COLO668 (cell line): ENCODE measurements around the gene HEMK1.
A peak's percentile ranks its signal among the peaks of the same experiment; 100 is the strongest.

ENCODE experiments used
- DNase-seq: peaks from one replicate; lab custom pipeline; 2025; ENCODE audit not compliant: unreplicated experiment; lab: John Stamatoyannopoulos, UW

The HEMK1 gene

GRCh38 chr3:50612970-50613846 is 43.9 kb downstream of the HEMK1 start:
- DNase-seq = no peak

GRCh38 chr3:50615190-50615589 is 45.9 kb downstream of the HEMK1 start:
- no peak for DNase-seq

DNA sequence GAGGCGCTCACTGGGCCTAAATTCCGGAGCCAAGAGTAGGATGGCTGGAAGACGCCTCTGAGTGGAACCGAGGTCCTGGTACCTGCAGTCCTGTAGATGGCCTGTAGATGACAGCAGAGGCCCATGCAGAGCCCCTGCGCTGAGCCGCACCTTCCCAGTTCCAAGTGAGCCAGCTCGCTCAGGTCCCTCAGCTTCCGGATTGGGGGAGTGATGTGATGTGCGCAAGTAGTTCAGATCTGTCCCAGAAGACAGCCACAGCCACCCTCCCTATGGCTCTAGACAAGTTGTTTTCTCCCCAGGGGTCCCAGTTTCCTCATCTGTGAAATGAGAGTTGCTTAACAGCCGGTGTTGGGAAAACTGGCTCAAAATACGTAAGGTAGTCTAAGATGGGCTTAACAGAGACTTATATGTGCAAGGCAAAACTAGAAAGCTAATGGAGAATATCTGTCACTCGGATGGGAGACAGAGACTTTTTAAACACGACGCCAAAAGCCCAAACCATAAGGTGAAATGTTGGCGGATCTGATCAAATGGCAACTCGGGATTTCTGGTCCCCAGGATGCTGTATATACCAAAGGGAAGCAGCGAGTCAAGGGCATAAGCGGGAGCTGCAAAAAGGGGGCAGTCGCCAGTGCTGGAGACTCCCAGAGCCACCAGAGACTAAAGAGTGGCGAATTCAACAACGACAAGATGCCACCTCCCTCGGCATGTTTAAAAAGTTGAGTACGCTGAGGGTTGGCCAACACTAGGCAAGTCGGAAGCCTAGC is 46.9 kb downstream of the HEMK1 start:
- DNase-seq = peak; percentile 72

DNA sequence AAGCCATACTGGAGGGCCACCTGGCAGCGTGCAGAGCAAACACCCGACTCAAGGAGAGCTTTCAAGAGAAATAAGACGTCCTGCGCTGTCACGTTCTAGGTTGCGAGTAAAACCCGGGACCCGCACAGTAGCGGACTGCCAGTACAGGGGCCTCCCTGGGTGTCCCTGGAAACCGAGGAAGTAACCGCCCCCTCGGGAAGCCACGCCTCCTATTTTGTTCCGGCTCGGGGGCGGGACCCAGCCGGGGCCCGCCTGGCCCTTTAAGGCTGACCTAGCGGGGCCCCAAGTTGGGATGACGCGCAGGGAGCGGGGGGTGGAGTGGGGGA is 47.4 kb downstream of the HEMK1 start:
- DNase-seq = peak; percentile 76

DNA sequence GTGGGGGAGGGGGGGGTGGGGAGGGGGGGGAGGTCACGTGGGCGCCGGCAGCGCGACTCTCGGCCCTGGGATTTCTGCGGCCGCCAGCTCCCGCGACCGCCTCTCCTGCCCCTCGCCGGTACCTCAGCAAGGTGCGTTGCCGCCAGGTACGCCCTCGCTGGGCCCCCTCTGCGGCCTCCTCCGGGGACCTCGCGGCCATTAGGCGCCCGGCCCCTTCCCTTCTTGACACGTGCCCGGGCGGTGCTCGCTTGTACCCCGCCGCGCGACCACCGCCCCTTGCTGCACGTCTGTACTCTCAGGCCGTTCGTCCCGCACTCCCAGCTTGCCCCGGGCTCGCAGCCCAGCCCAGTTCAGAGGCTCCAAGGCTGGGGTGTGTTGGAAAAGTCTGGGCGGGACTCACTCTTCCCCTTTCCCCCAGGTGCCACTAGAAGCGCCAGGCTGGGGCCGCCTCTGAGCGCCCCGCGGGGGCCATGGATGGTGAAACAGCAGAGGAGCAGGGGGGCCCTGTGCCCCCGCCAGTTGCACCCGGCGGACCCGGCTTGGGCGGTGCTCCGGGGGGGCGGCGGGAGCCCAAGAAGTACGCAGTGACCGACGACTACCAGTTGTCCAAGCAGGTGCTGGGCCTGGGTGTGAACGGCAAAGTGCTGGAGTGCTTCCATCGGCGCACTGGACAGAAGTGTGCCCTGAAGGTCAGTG is 47.9 kb downstream of the HEMK1 start, which contains the start of gene MAPKAPK3:
MAPKAPK3 (plus strand) TSS at position 56 of the 696 bp plus-strand sequence; CDS start at position 471, 415 bp downstream.
- DNase-seq = peak; percentile 48

DNA sequence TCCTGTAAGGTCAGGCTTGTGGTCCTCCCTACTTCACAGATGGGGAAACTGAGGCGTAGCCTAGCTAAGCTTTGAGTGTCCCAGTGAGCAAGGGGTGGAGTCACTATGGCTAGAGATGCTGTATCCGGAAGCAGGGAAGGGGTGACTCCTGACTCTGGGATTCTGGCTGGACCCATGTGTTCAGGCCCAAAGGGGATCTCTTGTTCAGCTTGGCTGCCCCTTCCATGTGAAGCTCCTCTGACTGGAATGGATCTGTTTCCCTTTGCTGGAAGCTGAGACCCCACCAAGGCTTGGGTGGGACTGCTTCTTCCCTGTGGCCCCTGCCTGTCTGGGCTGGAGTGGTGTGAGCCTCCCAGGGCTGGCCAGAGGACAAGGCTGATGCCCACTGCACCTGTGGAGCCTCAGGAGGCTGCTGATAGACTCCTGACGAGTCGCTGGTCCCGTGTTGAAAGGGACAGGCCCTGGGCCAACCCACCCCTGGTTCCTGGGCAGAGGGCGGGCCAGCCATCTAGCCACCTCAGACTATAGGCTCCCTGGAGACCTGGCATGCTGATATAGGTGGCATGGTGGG is 48.7 kb downstream of the HEMK1 start:
- no peak for DNase-seq

DNA sequence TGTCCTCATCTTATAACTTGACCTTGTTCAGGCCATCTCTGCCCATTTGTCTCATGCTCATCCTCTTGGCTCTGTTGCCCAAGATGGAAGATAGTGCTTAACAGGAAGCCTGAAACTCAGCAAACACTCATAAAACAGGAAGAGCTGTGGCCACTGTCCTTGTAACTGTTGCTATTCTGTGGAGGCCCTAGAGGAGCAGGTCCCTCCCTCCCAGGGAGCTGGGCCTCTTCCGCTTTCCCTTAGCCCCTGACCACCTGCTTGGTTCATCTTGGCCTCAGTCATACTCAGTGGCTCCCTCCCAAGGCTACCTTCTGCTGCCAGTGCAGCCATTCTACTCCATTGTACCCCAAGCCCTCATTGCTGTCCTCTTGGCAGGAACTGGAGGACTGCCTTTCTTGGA is 51.1 kb downstream of the HEMK1 start:
- DNase-seq = no peak

- DNase-seq = no peak
These were observed 51.5 kb downstream of the HEMK1 start for GRCh38 chr3:50620820-50621219.

- no peak for DNase-seq
These were observed 53.6 kb downstream of the HEMK1 start for GRCh38 chr3:50622881-50623280.

DNA sequence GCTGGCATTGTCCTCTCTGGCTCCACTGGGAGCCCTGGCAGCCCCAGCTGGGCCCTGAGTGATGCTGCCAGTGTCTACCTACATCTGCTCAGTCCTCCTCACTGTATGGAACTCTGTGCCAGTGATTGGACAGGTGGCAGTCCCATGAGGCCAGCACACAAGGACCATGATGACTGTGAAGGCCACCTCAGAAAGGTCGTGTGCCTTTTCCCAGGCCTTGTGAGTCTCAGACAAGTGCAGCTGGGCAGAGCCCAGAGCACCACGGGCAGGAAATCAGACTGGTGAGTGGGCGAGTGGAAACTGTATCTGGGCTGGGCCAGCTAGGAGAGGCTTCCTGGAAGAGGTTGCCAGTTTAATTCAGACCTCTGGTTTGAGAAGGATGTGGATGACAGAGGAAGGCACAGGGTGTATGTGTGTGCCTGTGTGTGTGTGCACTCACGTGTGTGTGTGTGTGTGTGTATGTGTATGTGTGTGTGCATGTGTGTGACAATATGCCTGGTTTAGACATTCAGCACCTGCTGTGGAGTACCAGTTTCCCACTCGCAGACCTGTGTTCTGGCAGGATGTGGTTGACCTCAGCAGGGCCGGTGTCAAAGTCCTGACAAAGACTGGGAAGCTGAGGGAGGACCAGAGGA is 54.6 kb downstream of the HEMK1 start:
- peak; percentile 6 for DNase-seq

DNA sequence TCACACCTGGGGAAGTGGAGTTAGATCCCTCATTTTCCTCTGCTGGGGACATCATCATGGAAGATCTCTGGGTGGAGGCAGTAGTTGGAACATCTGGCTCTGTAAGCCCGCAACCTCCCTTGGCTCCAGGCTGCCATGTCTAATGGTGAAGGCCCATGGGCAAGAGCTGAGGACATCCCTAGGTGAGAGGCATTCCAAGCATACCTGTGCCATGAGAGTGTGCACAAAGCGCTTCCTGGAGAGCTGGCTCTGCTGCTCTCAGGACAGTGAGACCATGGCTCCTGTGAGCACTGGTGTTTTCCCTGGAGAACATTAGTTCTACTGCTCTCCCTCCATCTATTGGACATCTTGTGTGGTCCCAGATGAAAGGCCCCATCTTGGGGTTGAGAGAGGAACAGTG is 55.3 kb downstream of the HEMK1 start:
- DNase-seq = no peak

DNA sequence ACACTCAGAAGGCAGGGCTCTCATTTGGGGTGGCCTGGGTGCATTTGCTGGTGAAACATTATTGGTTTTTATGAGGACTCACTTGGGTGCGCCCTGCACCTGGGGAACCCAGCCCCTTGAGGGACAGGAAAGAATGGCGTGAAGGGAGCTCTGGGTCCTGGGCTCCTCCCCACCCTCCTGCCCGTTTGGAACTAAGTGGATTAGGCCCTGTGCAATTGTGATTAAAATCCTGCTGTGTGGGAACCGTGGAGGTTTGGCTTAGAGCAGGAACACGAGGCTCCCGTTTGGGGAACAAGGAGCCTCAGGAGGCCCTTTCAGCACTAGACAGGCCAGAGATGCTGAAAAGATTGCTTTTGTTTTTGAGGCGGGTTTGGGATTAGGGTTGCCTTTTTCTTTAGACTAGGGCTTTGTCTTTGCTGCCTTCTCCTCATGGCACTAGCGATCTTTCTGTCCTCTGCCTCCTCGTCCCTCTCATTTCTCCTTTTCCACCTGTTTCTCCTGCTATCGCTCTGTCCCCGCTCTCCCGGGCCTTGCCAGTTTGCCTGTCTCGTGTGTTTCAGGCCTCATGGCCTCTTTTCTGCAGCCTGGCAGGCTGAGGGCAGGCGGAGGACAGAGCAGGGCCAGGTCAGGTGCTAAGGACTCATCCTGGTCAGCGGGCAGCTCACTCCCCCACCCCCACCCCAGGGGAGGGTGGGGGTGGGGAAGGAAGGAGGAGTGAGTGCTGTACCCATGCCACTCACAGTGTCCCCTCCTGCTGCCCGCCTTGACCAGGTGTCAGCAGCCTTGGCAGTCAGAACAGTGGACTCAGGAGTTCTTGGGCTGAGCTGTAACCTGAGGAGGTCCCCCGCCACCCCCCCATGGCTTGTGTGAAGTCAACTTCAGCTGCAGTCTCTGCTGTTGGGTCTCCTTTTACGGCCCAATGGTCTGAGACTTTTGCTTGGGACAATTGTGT is 56.2 kb downstream of the HEMK1 start:
- no peak for DNase-seq

- no peak for DNase-seq
These were observed 57.1 kb downstream of the HEMK1 start for GRCh38 chr3:50626401-50626800.

GRCh38 chr3:50627407-50628051 is 58.2 kb downstream of the HEMK1 start:
- peak; percentile 7 for DNase-seq

DNA sequence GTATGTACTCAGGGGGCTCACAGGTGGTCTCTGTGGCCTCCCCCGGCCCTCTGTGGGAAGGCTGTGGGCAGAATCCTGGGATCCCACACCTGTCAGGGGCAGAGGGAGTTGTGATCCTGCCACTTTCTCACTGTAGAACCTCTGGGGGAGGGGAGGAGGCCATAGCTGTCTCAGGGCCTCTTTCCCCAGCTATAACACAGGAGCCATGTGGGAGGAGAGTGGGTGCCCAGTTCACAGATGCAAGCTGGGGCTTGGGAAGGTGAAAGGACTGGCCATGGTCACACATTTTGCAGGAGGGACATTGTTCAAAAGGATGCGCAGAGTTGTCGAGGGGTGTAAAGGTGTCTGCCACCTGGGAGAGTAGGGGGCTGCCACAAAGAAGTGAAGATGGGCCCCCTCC is 59.3 kb downstream of the HEMK1 start:
- no peak for DNase-seq

- DNase-seq = peak; percentile 70
These were observed 61.1 kb downstream of the HEMK1 start for GRCh38 chr3:50630394-50630793.

- DNase-seq = peak; percentile 76
These were observed 61.6 kb downstream of the HEMK1 start for GRCh38 chr3:50630877-50631276.

GRCh38 chr3:50632450-50632849 is 63.1 kb downstream of the HEMK1 start:
- DNase-seq = no peak

DNA sequence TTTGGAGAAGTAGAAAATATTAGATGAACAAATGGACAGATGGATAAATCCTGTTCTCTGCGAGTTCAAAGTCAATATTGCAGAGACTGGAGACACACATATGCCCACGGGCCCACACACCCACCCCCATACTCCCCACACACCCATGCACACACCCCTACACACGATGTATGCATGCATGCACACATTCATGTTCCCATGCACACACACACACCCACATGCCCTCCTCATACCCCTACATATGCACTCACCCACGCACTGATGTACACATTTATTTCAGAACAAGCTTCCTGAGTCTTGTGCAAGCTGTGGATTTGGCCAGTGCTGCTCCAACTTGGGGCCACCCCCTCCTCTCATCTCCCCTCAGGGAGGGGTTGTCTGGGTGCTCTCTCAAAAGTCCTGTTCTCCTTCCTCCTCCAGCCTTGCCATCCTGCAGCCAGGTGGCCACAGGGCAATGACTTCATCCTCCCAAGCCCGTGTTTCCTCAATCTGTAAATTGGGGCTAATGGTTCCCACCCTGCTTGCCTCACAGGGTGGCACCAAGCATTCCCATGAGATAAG is 64.0 kb downstream of the HEMK1 start:
- DNase-seq = no peak
